AG08395 (cell line): ENCODE results near the gene ASPG.

Source experiments
- DNase-seq: peaks from one replicate; pipeline ENCODE4 v3.0.0; 2012; ENCODE audit warnings: mixed read lengths, low spot score

Gene ASPG

DNA sequence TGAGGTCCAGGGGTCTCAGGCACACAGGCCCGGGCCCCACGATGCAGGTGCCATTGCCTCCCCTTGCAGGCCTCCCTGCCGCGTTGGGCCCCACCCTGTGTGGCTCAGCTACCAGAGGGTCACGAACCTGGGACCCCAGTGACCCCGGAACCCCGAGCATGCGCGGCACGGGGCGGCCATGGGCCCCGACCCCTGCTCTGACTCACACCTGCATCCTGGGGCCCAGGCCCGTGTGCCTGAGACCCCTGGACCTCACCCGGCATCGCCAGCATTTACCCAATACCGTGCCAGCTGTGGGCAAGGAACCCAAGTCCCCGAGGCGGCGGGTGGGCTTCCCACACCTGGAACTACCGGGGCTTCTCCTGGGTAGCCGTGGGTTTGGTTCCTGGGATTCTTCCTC is 78.0 kb downstream of the ASPG start:
- DNase-seq, result no peak

DNA sequence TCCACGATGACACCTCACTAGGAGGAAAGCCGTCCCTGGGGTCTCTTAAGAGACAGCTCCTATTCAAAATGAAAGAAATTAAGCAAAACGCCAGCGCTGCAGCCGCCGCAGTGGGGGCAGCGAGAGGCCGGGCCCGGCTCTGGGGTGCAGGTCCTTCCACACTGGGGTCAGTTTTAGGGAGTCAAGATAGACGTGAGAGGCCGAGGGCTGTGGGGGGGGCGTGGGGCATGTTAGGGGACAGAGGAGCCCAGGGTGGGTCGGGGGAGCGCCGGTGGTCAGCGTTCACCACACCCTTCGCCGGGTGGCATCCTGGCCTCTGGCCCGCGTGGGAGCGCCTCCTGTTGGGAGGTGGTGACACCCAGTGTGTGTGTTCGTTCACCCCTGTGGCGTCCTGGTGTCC is 78.5 kb downstream of the ASPG start:
- no peak for DNase-seq

DNA sequence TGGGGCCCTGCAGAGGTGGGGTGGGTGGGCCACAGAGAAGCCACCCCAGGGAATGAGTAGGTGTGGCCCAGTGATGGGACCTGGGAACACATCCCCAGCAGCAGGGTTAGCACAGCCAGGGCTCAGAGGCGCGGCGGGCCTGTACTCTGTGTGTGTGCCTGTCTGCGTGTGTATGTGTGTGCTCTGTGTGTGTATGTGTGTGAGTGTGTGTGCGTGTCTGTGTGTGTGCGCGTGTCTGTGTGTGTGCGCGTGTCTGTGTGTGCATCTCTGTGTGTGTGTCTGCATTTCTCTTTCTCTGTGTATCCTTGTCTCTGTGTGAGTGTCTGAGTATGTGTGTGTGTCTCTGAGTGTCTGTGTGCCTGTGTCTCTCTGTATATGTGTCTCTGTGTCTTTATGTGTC is 79.0 kb downstream of the ASPG start:
- DNase-seq, result no peak
